Astrocyte (in vitro differentiated cells and primary cell): Measurements from ENCODE around the gene PIM1. TPM values are rescaled to one million over a fixed set of nuclear protein-coding genes. Genes with fewer than 3 reads are reported as not detected.
"Not testable (repeated sequence)": the region's sequence is repeated elsewhere in the genome, so short reads cannot be mapped to it uniquely, and the experiment has no call there.

Source experiments
- DNase-seq: peaks from one replicate; pipeline ENCODE4 v3.0.0-alpha.2; 2010; ENCODE audit warnings: low read depth
- FAIRE-seq: peaks from 2 replicates; lab custom pipeline; 2011; peaks lifted over from hg19 to GRCh38; lab: Jason Lieb, UNC
- H2AFZ ChIP-seq: 2 replicates; pipeline ENCODE4 v1.6.0; 2012; ENCODE audit warnings: low read depth, low read length, inconsistent platforms
- H3K27ac ChIP-seq: 2 replicates; pipeline ENCODE4 v1.5.1; 2011; ENCODE audit warnings: low read depth, low read length, inconsistent platforms
- H3K27me3 ChIP-seq: 2 replicates; pipeline ENCODE4 v1.6.0; 2011; ENCODE audit warnings: low read length, inconsistent platforms; ENCODE audit not compliant: insufficient read depth
- H3K36me3 ChIP-seq: 2 replicates; pipeline ENCODE4 v1.5.1; 2011; ENCODE audit warnings: low read length, inconsistent platforms; ENCODE audit not compliant: insufficient read depth
- H3K4me1 ChIP-seq: 2 replicates; pipeline ENCODE4 v1.5.1; 2011; ENCODE audit warnings: low read length, inconsistent platforms; ENCODE audit not compliant: insufficient read depth
- H3K4me2 ChIP-seq: 2 replicates; pipeline ENCODE4 v1.6.0; 2012; ENCODE audit warnings: low read length, inconsistent platforms
- H3K4me3 ChIP-seq: 2 replicates; pipeline ENCODE4 v1.5.1; 2011; ENCODE audit warnings: low read depth, mild to moderate bottlenecking, low read length, inconsistent platforms; ENCODE audit not compliant: insufficient read depth
- H3K79me2 ChIP-seq: 2 replicates; pipeline ENCODE4 v1.6.0; 2012; ENCODE audit warnings: mild to moderate bottlenecking, low read length, inconsistent platforms; ENCODE audit not compliant: insufficient read depth
- H3K9ac ChIP-seq: 2 replicates; pipeline ENCODE4 v1.6.0; 2012; ENCODE audit warnings: mild to moderate bottlenecking, low read length, inconsistent platforms
- H3K9me3 ChIP-seq: 2 replicates; pipeline ENCODE4 v1.5.1; 2012; ENCODE audit warnings: low read depth, mild to moderate bottlenecking, low read length, inconsistent platforms; ENCODE audit not compliant: insufficient read depth
- H4K20me1 ChIP-seq: 2 replicates; pipeline ENCODE4 v1.6.0; 2012; ENCODE audit warnings: low read length, inconsistent platforms; ENCODE audit not compliant: insufficient read depth
- H3K27ac Mint-ChIP-seq: one replicate; pipeline ENCODE4 v1.8.0; 2021; ENCODE audit warnings: mild to moderate bottlenecking, mixed read lengths; ENCODE audit not compliant: unreplicated experiment
- H3K27me3 Mint-ChIP-seq: one replicate; pipeline ENCODE4 v1.8.0; 2021; ENCODE audit warnings: low read depth, mixed read lengths; ENCODE audit not compliant: unreplicated experiment
- H3K36me3 Mint-ChIP-seq: one replicate; pipeline ENCODE4 v1.8.0; 2021; ENCODE audit warnings: low read depth, mixed read lengths; ENCODE audit not compliant: unreplicated experiment
- H3K4me1 Mint-ChIP-seq: one replicate; pipeline ENCODE4 v1.8.0; 2021; ENCODE audit warnings: low read depth, mixed read lengths; ENCODE audit not compliant: unreplicated experiment
- H3K4me3 Mint-ChIP-seq: one replicate; pipeline ENCODE4 v1.8.0; 2021; ENCODE audit warnings: mild to moderate bottlenecking, moderate library complexity, mixed read lengths; ENCODE audit not compliant: unreplicated experiment
- H3K9me3 Mint-ChIP-seq: one replicate; pipeline ENCODE4 v1.8.0; 2021; ENCODE audit warnings: mild to moderate bottlenecking, mixed read lengths; ENCODE audit not compliant: unreplicated experiment
- EZH2 ChIP-seq: IDR thresholded peaks from 2 replicates; pipeline ENCODE4 v1.6.1; 2012; ENCODE audit warnings: mild to moderate bottlenecking, low read length, inconsistent platforms; ENCODE audit not compliant: insufficient read depth
- total RNA-seq: library from RNA; stranded (reverse); gene quantifications from 2 replicates; pipeline ENCODE4 v1.2.1, GENCODE V29; 2021
- TF ChIP-seq, protein P1 (sequence below): IDR thresholded peaks from 2 replicates; pipeline ENCODE4 v1.5.1; 2011; ENCODE audit warnings: low read depth, mild to moderate bottlenecking, inconsistent platforms, low read length, moderate library complexity; ENCODE audit not compliant: insufficient read depth

Gene PIM1
- total RNA-seq, 1 donor from 2014 or later, result 32.1 TPM

DNA sequence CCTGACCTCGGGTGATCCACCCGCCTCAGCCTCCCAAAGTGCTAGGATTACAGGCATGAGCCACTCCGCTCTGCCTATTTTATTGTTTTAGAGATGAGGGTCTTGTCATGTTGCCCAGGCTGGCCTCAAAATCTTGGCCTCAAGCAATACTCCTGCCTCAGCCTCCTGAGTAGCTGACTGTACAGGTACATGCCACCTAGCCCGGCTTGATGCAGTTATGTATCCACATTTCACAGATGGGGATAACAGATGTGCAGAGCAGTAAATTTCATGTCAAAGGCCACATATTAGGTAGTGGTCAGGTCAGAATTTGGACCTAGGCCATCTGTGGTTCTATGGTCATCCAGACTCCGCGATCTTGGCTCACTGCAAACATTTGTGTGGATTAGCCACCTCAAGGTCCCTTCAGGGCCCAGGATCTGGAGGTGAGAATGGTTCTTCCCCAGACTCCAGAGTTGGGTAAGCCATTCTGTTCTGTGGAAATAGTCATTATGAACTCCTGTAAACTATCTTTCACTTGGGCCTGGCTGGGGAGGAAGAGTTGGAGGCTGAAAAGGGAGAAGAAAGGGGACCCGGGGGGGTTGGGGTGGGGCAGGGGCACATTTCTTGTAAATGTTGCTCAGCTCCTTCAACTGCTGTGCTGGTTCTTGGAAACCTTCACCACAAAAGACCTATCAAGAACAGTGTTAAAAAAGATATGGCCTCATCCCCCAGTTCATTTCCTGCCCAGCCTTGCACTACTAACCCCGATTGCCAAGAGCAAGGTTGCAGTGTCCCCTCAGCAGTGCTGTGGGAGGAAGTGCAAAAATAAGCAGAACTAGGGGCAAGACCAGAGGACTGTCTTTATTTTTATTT lies 13.0 kb downstream of the PIM1 start:
- Mint-ChIP-seq H3K27me3 (no peaks in the 10 kb centered on the region), H3K4me1 (no peaks in the 10 kb centered on the region), H3K36me3 (no peaks in the 10 kb centered on the region), H3K4me3 (no peak overlapping the region), H3K9me3 (no peaks in the 10 kb centered on the region), H3K27ac (no peak overlapping the region)
- Histone ChIP-seq H3K9ac (no peak overlapping the region), H4K20me1 (no peaks in the 10 kb centered on the region), H2AFZ (no peak overlapping the region), H3K36me3 (no peaks in the 10 kb centered on the region), H3K4me2 (no peak overlapping the region), H3K4me3 (no peak overlapping the region), H3K79me2 (no peaks in the 10 kb centered on the region), H3K4me1 (no peaks in the 10 kb centered on the region), H3K27ac (no peak overlapping the region), H3K27me3 (no peaks in the 10 kb centered on the region), H3K9me3 (no peaks in the 10 kb centered on the region)
- no peak for DNase-seq
- no peak for FAIRE-seq
- no peak for TF ChIP-seq EZH2
- TF ChIP-seq, protein P1, sequence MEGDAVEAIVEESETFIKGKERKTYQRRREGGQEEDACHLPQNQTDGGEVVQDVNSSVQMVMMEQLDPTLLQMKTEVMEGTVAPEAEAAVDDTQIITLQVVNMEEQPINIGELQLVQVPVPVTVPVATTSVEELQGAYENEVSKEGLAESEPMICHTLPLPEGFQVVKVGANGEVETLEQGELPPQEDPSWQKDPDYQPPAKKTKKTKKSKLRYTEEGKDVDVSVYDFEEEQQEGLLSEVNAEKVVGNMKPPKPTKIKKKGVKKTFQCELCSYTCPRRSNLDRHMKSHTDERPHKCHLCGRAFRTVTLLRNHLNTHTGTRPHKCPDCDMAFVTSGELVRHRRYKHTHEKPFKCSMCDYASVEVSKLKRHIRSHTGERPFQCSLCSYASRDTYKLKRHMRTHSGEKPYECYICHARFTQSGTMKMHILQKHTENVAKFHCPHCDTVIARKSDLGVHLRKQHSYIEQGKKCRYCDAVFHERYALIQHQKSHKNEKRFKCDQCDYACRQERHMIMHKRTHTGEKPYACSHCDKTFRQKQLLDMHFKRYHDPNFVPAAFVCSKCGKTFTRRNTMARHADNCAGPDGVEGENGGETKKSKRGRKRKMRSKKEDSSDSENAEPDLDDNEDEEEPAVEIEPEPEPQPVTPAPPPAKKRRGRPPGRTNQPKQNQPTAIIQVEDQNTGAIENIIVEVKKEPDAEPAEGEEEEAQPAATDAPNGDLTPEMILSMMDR, result no peak

DNA sequence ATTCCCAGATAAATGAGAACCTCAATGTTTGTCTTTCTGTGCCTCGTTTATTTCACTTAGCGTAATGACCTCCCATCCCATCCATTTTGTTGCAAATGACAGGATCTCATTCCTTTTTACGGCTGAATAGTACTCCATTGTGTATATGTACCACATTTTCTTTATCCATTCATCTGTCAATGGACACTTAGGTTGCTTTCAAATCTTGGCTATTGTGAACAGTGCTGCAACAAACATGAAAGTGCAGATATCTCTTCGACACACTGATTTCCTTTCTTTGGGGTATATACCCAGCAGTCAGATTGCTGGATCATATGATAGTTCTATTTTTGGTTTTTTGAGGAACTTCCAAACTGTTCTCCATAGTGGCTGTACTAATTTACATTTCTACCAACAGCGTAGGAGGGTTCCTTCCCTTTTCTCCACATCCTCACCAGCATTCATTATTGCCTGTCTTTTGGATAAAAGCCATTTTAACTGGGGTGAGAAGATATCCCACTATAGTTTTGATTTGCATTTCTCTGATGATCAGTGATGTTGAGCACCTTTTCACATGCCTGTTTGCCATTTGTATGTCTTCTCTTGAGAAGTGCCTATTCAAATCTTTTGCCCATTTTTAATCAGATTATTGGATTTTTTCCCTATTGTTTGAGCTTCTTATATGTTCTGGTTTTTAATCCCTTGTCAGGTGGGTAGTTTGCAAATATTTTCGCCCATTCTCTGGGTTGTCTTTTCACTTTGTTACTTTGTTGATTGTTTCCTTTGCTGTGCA lies 16.2 kb downstream of the PIM1 start:
- H4K20me1 ChIP-seq, H3K4me1 ChIP-seq, H3K4me2 ChIP-seq, DNase-seq, H3K4me3 ChIP-seq, H3K27ac ChIP-seq, H3K36me3 ChIP-seq, H3K27me3 ChIP-seq, FAIRE-seq, H3K9me3 ChIP-seq, H2AFZ ChIP-seq, H3K4me1 Mint-ChIP-seq, H3K79me2 ChIP-seq, H3K9me3 Mint-ChIP-seq, H3K9ac ChIP-seq, H3K27ac Mint-ChIP-seq, H3K36me3 Mint-ChIP-seq, H3K27me3 Mint-ChIP-seq, H3K4me3 Mint-ChIP-seq: not testable (repeated sequence)

DNA sequence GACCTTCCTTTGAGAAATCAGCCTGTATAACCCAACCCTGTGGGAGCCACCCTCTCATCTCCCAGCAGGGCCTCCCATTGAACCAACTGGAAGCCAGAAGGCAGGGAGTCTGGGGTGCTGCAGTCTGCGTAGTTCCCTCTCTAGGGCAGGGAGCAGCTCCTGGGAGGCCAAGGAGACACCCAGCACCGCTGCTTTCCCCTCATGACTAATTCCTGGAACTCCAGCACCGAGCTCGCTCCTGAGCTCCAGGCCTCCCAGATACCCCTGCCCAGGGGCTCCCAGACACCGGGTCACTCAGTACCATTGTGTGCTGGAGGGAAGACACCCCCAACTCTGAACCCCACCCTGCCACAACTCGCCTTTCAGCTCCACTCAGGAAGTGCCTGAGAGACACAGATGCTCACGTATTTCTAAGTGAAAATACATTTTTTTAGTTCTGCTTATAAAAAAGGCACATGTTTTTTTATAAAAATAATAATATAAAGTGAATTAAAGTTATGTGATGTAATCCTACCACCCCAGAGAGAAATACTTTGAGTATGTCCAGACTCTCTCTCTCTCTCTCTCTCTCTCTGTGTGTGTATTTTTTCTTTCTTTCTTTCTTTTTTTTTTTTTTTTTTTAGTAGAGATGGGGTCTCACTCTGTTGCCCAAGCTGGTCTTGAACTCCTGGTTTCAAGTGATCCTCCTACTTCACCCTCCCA lies 17.5 kb downstream of the PIM1 start:
- H3K4me2 ChIP-seq, result no peak overlapping the region
- H3K79me2 ChIP-seq, result no peaks in the 10 kb centered on the region
- DNase-seq (no peak), FAIRE-seq (no peak)
- TF ChIP-seq, protein P1, result no peak
- TF ChIP-seq EZH2, result no peak
- Mint-ChIP-seq H3K27me3 (no peaks in the 10 kb centered on the region), H3K4me1 (no peaks in the 10 kb centered on the region), H3K4me3 (no peak overlapping the region), H3K27ac (no peak overlapping the region), H3K36me3 (no peaks in the 10 kb centered on the region), H3K9me3 (no peaks in the 10 kb centered on the region)
- H3K4me1 ChIP-seq, result no peaks in the 10 kb centered on the region
- H3K9me3 ChIP-seq, result no peaks in the 10 kb centered on the region
- no peaks in the 10 kb centered on the region for H4K20me1 ChIP-seq
- no peak overlapping the region for H3K4me3 ChIP-seq
- no peak overlapping the region for H3K27ac ChIP-seq
- H2AFZ ChIP-seq, result no peak overlapping the region
- H3K9ac ChIP-seq, result no peak overlapping the region
- no peaks in the 10 kb centered on the region for H3K36me3 ChIP-seq
- no peaks in the 10 kb centered on the region for H3K27me3 ChIP-seq
